Measurements from ENCODE around the gene MYH13. TPM values are rescaled to one million over a fixed set of nuclear protein-coding genes. Genes with fewer than 3 reads are reported as not detected.

Gene MYH13
- total RNA-seq: not detected in 2 replicates

GRCh38 chr17:10372906-10373305 is at the start of gene MYH13:
Gene MYH13, minus strand, starts transcription at chr17:10373006. Its CDS starts 8,476 bp downstream, at chr17:10364530.

GRCh38 chr17:10421900-10422542 is 49.2 kb upstream of the MYH13 start, which contains the start of gene MYH8:
Gene MYH8, minus strand, starts transcription at chr17:10421950. Its CDS starts 1,723 bp downstream, at chr17:10420227.

Other genes with a start within 250 kb of the MYH13 start
- gene GAS7, start 174.4 kb downstream of the MYH13 start, total RNA-seq: 0.48 and 0.64 TPM in 2 replicates
- not detected in 2 replicates for gene MYH8, start 48.9 kb upstream of the MYH13 start, total RNA-seq
- not detected in 2 replicates for gene MYH4, start 96.6 kb upstream of the MYH13 start, total RNA-seq
- gene MYH1, start 145.5 kb upstream of the MYH13 start, total RNA-seq: not detected in 2 replicates
- not detected in 2 replicates for gene MYH2, start 176.7 kb upstream of the MYH13 start, total RNA-seq